ENCODE results near the gene TTLL8. TPM values are rescaled to one million over a fixed set of nuclear protein-coding genes. Genes with fewer than 3 reads are reported as not detected.

Gene TTLL8
- not detected for polyA plus RNA-seq (2012; ENCODE audit: insufficient read length, low read depth)

DNA sequence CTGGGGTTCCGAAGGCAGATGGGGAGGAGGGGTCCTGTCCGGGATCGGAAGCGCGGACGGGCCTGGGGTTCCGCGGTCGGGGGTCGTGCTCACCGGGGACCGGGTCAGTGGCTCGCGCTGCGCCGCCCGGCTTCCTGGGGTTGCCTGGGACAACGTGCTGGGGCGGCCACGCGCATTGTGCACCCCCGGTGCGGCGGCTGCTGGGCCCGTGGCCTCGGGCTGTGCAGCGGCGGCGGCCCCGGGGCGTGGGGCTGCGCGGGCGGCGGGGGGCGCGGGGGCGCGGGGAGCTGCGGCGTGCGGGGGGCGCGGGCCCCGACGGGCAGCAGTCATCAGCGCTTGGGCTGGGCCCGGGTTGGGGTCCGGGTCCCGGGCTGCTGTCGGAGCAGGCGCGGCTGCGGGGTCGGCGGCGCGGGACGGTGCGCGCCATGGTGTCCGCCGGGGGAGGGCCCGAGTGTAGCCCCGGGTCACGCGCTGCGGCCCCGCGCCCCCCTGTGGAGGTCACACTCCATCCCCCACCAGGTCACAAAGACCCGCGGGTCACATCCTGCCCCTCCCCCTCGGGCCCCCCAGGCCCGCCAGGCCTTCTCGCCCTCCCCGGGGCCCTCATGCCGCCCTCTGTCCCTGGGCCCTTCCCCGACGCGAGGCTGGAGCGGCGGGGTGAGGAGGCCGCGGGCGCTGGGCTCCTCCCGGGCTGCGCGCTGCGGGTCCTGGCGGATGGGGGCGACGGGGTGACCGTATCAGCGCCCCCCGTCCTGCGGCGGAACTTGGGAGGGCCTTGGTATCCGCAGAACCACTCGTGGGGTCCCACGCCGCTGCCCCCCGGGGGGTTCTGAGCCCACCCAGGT lies at the start of gene TTLL8:
TTLL8 (minus strand) TSS at position 238 of the 845 bp plus-strand sequence.
- TF ChIP-seq FOXP2 (optimal IDR thresholded peaks at IDR 0.05; ENCODE audit: borderline replicate concordance, extremely low read depth, extremely low read length, insufficient read depth) (no peak), TAF1 (IDR thresholded peaks at IDR 0.05; ENCODE audit: borderline replicate concordance, insufficient read depth, low read length) (no peak), POLR2AphosphoS5 (IDR thresholded peaks at IDR 0.05; ENCODE audit: low read depth, low read length) (no peak), SIN3A (IDR thresholded peaks at IDR 0.05; ENCODE audit: borderline replicate concordance, insufficient read depth, low read length) (no peak), REST (IDR thresholded peaks at IDR 0.05; ENCODE audit: insufficient read depth in 1 of 2, low read depth in 2 of 2, low read length in 2 of 2) (no peak)

GRCh38 chr22:50107529-50107928 lies 49.4 kb upstream of the TTLL8 start:
- TF ChIP-seq TAF1 (IDR thresholded peaks at IDR 0.05; ENCODE audit: borderline replicate concordance, insufficient read depth, low read length) (no peak), SIN3A (IDR thresholded peaks at IDR 0.05; ENCODE audit: borderline replicate concordance, insufficient read depth, low read length) (no peak), POLR2AphosphoS5 (IDR thresholded peaks at IDR 0.05; ENCODE audit: low read depth, low read length) (no peak), REST (IDR thresholded peaks at IDR 0.05; ENCODE audit: insufficient read depth in 1 of 2, low read depth in 2 of 2, low read length in 2 of 2) (no peak), FOXP2 (optimal IDR thresholded peaks at IDR 0.05; ENCODE audit: borderline replicate concordance, extremely low read depth, extremely low read length, insufficient read depth) (no peak)

DNA sequence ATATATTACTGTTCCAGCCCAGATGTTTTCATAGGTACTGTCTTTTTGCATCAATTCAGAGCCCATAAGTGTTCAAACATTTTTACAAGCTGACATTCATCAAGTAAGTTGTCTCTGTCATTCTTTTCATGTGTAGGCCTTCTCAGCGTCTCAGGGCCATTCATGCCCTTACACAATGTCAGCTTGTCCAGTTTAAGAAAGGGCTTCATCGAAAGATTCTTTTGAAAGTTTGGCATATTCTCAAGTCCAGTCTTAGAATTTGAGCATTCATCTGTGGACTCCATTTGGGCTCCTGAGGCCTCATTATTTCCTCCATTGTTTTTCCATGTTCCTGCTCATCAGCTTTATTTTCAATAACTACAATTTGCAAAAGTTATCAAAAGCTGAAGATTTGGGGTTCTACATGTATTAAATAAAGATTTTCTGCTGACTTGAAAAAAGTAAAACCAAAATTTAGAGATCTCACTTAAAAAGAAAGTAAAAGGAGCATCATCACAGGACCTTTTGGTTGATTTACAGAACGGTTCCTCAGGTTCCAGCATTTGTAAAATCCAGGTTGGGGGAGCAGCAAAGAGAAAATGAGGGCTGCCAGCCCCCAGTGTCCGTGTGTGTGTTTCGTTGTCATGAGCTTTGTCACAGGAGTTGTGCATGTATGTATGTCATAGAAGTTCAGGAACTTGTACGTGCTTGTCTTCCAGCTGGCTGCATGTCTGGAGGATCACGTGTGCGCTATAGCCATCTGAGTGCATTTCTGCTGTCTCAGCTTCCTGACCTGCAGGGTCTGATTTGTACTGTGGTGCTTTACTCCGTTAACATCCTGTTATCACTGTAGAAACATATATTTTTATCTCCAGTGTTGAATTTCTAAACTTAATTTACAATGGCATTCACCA lies 47.4 kb upstream of the TTLL8 start:
- TF ChIP-seq FOXP2 (optimal IDR thresholded peaks at IDR 0.05; ENCODE audit: borderline replicate concordance, extremely low read depth, extremely low read length, insufficient read depth): no peak
- TF ChIP-seq TAF1 (IDR thresholded peaks at IDR 0.05; ENCODE audit: borderline replicate concordance, insufficient read depth, low read length): no peak
- no peak for TF ChIP-seq SIN3A (IDR thresholded peaks at IDR 0.05; ENCODE audit: borderline replicate concordance, insufficient read depth, low read length)
- no peak for TF ChIP-seq REST (IDR thresholded peaks at IDR 0.05; ENCODE audit: insufficient read depth in 1 of 2, low read depth in 2 of 2, low read length in 2 of 2)
- no peak for TF ChIP-seq POLR2AphosphoS5 (IDR thresholded peaks at IDR 0.05; ENCODE audit: low read depth, low read length)

DNA sequence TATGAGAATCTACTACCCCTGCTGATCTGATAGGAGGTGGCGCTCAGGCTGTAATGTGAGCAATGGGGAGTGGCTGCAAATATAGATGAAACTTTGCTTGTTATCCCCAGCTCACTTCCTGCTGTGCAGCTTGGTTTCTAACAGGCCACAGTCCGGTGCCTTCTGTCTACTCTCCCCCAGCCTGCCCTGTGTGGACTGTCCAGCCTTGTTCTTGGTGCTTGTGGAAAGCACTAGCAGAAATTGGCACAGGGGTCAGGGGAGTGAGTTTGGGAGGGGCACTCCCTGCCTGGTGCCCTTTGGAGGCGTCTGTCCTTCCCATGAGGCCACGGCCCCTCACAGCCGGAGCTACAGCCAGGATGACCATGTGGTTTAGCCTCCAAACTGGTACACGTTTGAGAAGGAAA lies 46.0 kb upstream of the TTLL8 start:
- TF ChIP-seq FOXP2 (optimal IDR thresholded peaks at IDR 0.05; ENCODE audit: borderline replicate concordance, extremely low read depth, extremely low read length, insufficient read depth) (no peak), REST (IDR thresholded peaks at IDR 0.05; ENCODE audit: insufficient read depth in 1 of 2, low read depth in 2 of 2, low read length in 2 of 2) (no peak), SIN3A (IDR thresholded peaks at IDR 0.05; ENCODE audit: borderline replicate concordance, insufficient read depth, low read length) (no peak), TAF1 (IDR thresholded peaks at IDR 0.05; ENCODE audit: borderline replicate concordance, insufficient read depth, low read length) (no peak), POLR2AphosphoS5 (IDR thresholded peaks at IDR 0.05; ENCODE audit: low read depth, low read length) (no peak)

Data from PFSK-1 (cell line).